Astrocyte (in vitro differentiated cells and primary cell): ENCODE results near the gene MYO3B.

Source experiments
- CTCF ChIP-seq: IDR thresholded peaks from 2 replicates; pipeline ENCODE4 v1.5.1; 2011; ENCODE audit warnings: low read depth, mild to moderate bottlenecking, inconsistent platforms, low read length, moderate library complexity; ENCODE audit not compliant: insufficient read depth
- EZH2 ChIP-seq: IDR thresholded peaks from 2 replicates; pipeline ENCODE4 v1.6.1; 2012; ENCODE audit warnings: mild to moderate bottlenecking, low read length, inconsistent platforms; ENCODE audit not compliant: insufficient read depth

- TF ChIP-seq CTCF (no peak), EZH2 (no peak)
Measured at GRCh38 chr2:170277951-170278350, 100.0 kb downstream of the MYO3B start.
